ENCODE measurements around the gene QPCT. TPM values are rescaled to one million over a fixed set of nuclear protein-coding genes. Genes with fewer than 3 reads are reported as not detected.

The QPCT gene
- total and polyA plus RNA-seq, 2 of the 4 experiments (the other 2 are of a cell fraction) = 1.9 to 2.2 TPM

GRCh38 chr2:37378411-37378810 lies 34.0 kb downstream of the QPCT start:
- H2BK15ac ChIP-seq (ENCODE audit: low read depth, low read length) = peak overlapping the region; percentile 0; the same call in 1 of the 3 replicates
- H3K9me1 ChIP-seq (ENCODE audit: insufficient read depth, low read length) = peaks cover 9% of the 10 kb centered on the region
- H3K56ac ChIP-seq (ENCODE audit: extremely low read depth, insufficient read depth, low read length) = no peak overlapping the region
- no peak overlapping the region; a peak in 1 of 4 replicates for H4K8ac ChIP-seq (ENCODE audit: low read depth in 2 of 2, low read length in 2 of 2)
- ChIA-PET POLR2A (ENCODE audit: unreplicated experiment) (no interaction called here), CTCF (interaction anchor here (0.9 to 1.2 kb wide), 2 partner anchors 11 to 18 kb away, joined by 3 read pairs; no protein-coding TSS in a partner anchor)
- H3K27me3 ChIP-seq (ENCODE audit: control insufficient read depth, insufficient read depth, low read length) = no peaks in the 10 kb centered on the region
- H3K79me1 ChIP-seq (ENCODE audit: low read depth in 1 of 2, low read length in 2 of 2) = peaks cover 0 to 4% of the 10 kb centered on the region in 2 experiments; a peak in 1 of 4 replicates
- peak overlapping the region; percentile 7 for H2AFZ ChIP-seq (replicated peaks; ENCODE audit: low read length, poor library complexity)
- BruUV-seq (replicated peaks) = no TSS peak
- H3K4me3 ChIP-seq (ENCODE audit: insufficient read depth, low read depth, low read length) = no peak overlapping the region
- 0 out of 2 replicates have a peak overlapping the region, but pooled peaks have one; percentile 47 for H2AK5ac ChIP-seq (ENCODE audit: low read depth, low read length)
- H3K9ac ChIP-seq (ENCODE audit: low read depth, low read length) = no peak overlapping the region
- peak overlapping the region; percentile 46; the same call in 1 of the 2 replicates for H4K91ac ChIP-seq (ENCODE audit: insufficient read depth, low read depth, low read length)
- H2BK20ac ChIP-seq (ENCODE audit: low read depth, low read length) = peak overlapping the region; percentile 76
- in situ Hi-C loops (cut with MboI; ENCODE audit: low sequenced_read_pairs) (no loop called here), intact Hi-C loops (cut with micrococcal nuclease) (no loop called here), dilution Hi-C loops (cut with HindIII; ENCODE audit: low sequenced_read_pairs, unreplicated experiment) (no loop called here)
- H3K18ac ChIP-seq (ENCODE audit: low read depth, low read length) = peak overlapping the region; percentile 24; the same call in 1 of the 2 replicates
- H2AK9ac ChIP-seq (replicated peaks; ENCODE audit: low read depth, low read length, poor library complexity) = no peak overlapping the region
- peak; percentile 83 for ATAC-seq (ENCODE audit: low read depth)
- H3K23ac ChIP-seq (ENCODE audit: low read depth, low read length) = no peak overlapping the region
- peak overlapping the region; percentile 28; the same call in 1 of the 2 replicates for H2BK120ac ChIP-seq (ENCODE audit: low read depth, low read length)
- H3K4ac ChIP-seq (ENCODE audit: low read depth, low read length) = peak overlapping the region; percentile 44
- no peaks in the 10 kb centered on the region for H4K20me1 ChIP-seq (ENCODE audit: insufficient read depth, low read length)
- no peak overlapping the region for H2BK5ac ChIP-seq (ENCODE audit: low read depth, low read length, poor library complexity, severe bottlenecking)
- DNase-seq = peak; percentile 63
- H3K36me3 ChIP-seq (ENCODE audit: control insufficient read depth, insufficient read depth, low read length) = no peaks in the 10 kb centered on the region
- no peaks in the 10 kb centered on the region for H3K9me3 ChIP-seq (ENCODE audit: control insufficient read depth, insufficient read depth, low read length)
- no CpG with 5 or more reads among the region's 7 CpGs for WGBS, 2 experiments (ENCODE audit: extremely low coverage in 2 of 2, insufficient read length in 1 of 2)
- TF ChIP-seq FOS (IDR thresholded peaks at IDR 0.05; ENCODE audit: low read depth, low read length) = no peak
- no peak for TF ChIP-seq SMC3 (IDR thresholded peaks at IDR 0.05; ENCODE audit: low read depth, low read length)
- peak; percentile 28; the same call in 1 of the 2 replicates for TF ChIP-seq MAZ (IDR thresholded peaks at IDR 0.05; ENCODE audit: borderline replicate concordance, low read depth, low read length)
- no peak for TF ChIP-seq CHD1 (IDR thresholded peaks at IDR 0.05; ENCODE audit: low read depth, low read length)
- no peak for TF ChIP-seq MXI1 (IDR thresholded peaks at IDR 0.05; ENCODE audit: borderline replicate concordance, low read depth, low read length)
- TF ChIP-seq RFX5 (IDR thresholded peaks at IDR 0.05; ENCODE audit: low read depth, low read length) = no peak
- TF ChIP-seq RCOR1 (IDR thresholded peaks at IDR 0.05; ENCODE audit: insufficient replicate concordance, low read length) = no peak
- TF ChIP-seq MAFK (IDR thresholded peaks at IDR 0.05; ENCODE audit: low read depth, low read length) = no peak
- H3K4me2 ChIP-seq (ENCODE audit: low read depth, low read length) = no peak overlapping the region
- H4K5ac ChIP-seq (ENCODE audit: low read depth, low read length) = no peak overlapping the region
- H3K14ac ChIP-seq (replicated peaks; ENCODE audit: low read depth, low read length) = peak overlapping the region; percentile 16; the same call in 1 of the 2 replicates
- peaks cover 9% of the 10 kb centered on the region for H3K4me1 ChIP-seq (ENCODE audit: control insufficient read depth, insufficient read depth, low read length)
- H3K27ac ChIP-seq (ENCODE audit: insufficient read depth, low read length) = no peak overlapping the region

Data from IMR-90 (cell line).